Stimulated activated CD4-positive, alpha-beta T cell treated with anti-CD3 and anti-CD28 coated beads, Interleukin-2, amount 100 ng/mL, for 24 hours (primary cell): ENCODE data around the gene TRIM75.
"Not testable (repeated sequence)": the region's sequence is repeated elsewhere in the genome, so short reads cannot be mapped to it uniquely, and the experiment has no call there.

Source experiments
- DNase-seq, 2 donors: peaks; one replicate each; pipeline ENCODE4 v3.0.0-alpha.2; 2020

Gene TRIM75

GRCh38 chr4:165053645-165054044, at the start of gene TRIM75:
TSS of gene TRIM75 (plus strand) at chr4:165053866. CDS start at chr4:165059148, 5,282 bp downstream.
- DNase-seq, result no peak

- no peak for DNase-seq
These were observed 48.2 kb upstream of the TRIM75 start for GRCh38 chr4:165005352-165005925.

GRCh38 chr4:165006456-165006855, 47.2 kb upstream of the TRIM75 start:
- no peak for DNase-seq

- no peak for DNase-seq
These were observed 46.8 kb upstream of the TRIM75 start for GRCh38 chr4:165006886-165007285.

GRCh38 chr4:165009493-165010227, 44.0 kb upstream of the TRIM75 start:
- DNase-seq, result no peak

- DNase-seq, result no peak
These were observed 43.2 kb upstream of the TRIM75 start for GRCh38 chr4:165010487-165010886.

GRCh38 chr4:165010991-165011390, 42.7 kb upstream of the TRIM75 start:
- DNase-seq, result no peak

GRCh38 chr4:165011403-165011802, 42.3 kb upstream of the TRIM75 start:
- DNase-seq, result no peak

- DNase-seq, result no peak
These were observed 40.0 kb upstream of the TRIM75 start for GRCh38 chr4:165013691-165014090.

- DNase-seq, result no peak
These were observed 36.7 kb upstream of the TRIM75 start for GRCh38 chr4:165016971-165017370.

GRCh38 chr4:165019995-165020394, 33.7 kb upstream of the TRIM75 start:
- not testable (repeated sequence) for DNase-seq

- not testable (repeated sequence) for DNase-seq
These were observed 27.9 kb upstream of the TRIM75 start for GRCh38 chr4:165025782-165026181.

GRCh38 chr4:165027762-165028402, 25.8 kb upstream of the TRIM75 start:
- no peak for DNase-seq

GRCh38 chr4:165031436-165032211, 22.0 kb upstream of the TRIM75 start, which contains the start of gene TRIM60:
TSS of gene TRIM60 (plus strand) at chr4:165031999. CDS start at chr4:165040073, 8,074 bp downstream.
- DNase-seq, result no peak

GRCh38 chr4:165048170-165048569, 5.5 kb upstream of the TRIM75 start:
- DNase-seq, result no peak

GRCh38 chr4:165052627-165053026, 1.0 kb upstream of the TRIM75 start:
- no peak for DNase-seq

GRCh38 chr4:165055601-165056000, 1.9 kb downstream of the TRIM75 start:
- DNase-seq, result no peak

GRCh38 chr4:165058666-165059065, 5.0 kb downstream of the TRIM75 start:
- no peak for DNase-seq

GRCh38 chr4:165059386-165059785, 5.7 kb downstream of the TRIM75 start:
- DNase-seq, result no peak

- no peak for DNase-seq
These were observed 7.3 kb downstream of the TRIM75 start for GRCh38 chr4:165060938-165061337.

- DNase-seq, result no peak
These were observed 16.9 kb downstream of the TRIM75 start for GRCh38 chr4:165070560-165070959.

GRCh38 chr4:165073346-165073745, 19.7 kb downstream of the TRIM75 start:
- DNase-seq, result not testable (repeated sequence)

GRCh38 chr4:165077034-165077578, 23.4 kb downstream of the TRIM75 start:
- DNase-seq, result no peak
